Right lobe of liver (tissue), 6 donors: ENCODE results near the gene PDLIM7. TPM values are rescaled to one million over a fixed set of nuclear protein-coding genes. Genes with fewer than 3 reads are reported as not detected.

Experiments used
- ATAC-seq, 4 donors: fragments of 200-7000 bp; cut with Tn5 transposase; one replicate each; pipeline ENCODE4 v1.9.1; 2020; ENCODE audit warnings: mild to moderate bottlenecking in 4 of 4, moderate library complexity in 4 of 4
- DNase-seq, 3 donors: peaks; one replicate each; pipeline ENCODE4 v3.0.0-alpha.2; 2020
- H3K27ac ChIP-seq, 3 donors: fragments of 200-600 bp; one replicate each; pipeline ENCODE4 v1.8.0; 2022
- H3K27me3 ChIP-seq, 2 donors: fragments of 200-600 bp; one replicate each; pipeline ENCODE4 v1.8.0; 2022
- H3K36me3 ChIP-seq, 4 donors: fragments of 200-600 bp; sonication (generic) in 1 of 4; one replicate each; pipeline versions ENCODE4 v1.5.1 to v1.8.0; 2017 to 2022; ENCODE audit warnings: control low read depth in 1 of 4
- H3K4me1 ChIP-seq, 4 donors: fragments of 200-600 bp; sonication (generic) in 1 of 4; one replicate each; pipeline versions ENCODE4 v1.5.1 to v1.8.0; 2017 to 2022; ENCODE audit warnings: control low read depth in 1 of 4
- H3K4me3 ChIP-seq, 3 donors: fragments of 200-600 bp; one replicate each; pipeline ENCODE4 v1.8.0; 2022
- H3K9me3 ChIP-seq, 4 donors: fragments of 200-600 bp; sonication (generic) in 1 of 4; one replicate each; pipeline versions ENCODE4 v1.5.1 to v1.8.0; 2017 to 2022; ENCODE audit warnings: control low read depth in 1 of 4
- POLR2A ChIP-seq: fragments of 450-650 bp; IDR thresholded peaks from one replicate; pipeline ENCODE4 v1.6.1; 2017; ENCODE audit warnings: antibody characterized with exemption, mild to moderate bottlenecking
- WGBS: methylation state at CpG from one replicate; pipeline ENCODE4 v1.1.6; 2018; ENCODE audit warnings: low coverage, low lambda C conversion rate; ENCODE audit not compliant: insufficient coverage; ENCODE audit errors: missing lambda C conversion rate; 5-methylcytosine and 5-hydroxymethylcytosine counted together
- intact Hi-C, 2 donors: fragments of 100-400 bp; cut with DNase I; formaldehyde crosslinking; loops; one replicate each; pipeline versions ENCODE4 v1.11.2 to v1.14.1; 2022
- total RNA-seq, 6 experiments: library from RNA; depleted of rRNA in 2 of 6; stranded (reverse); fragments of >200 nt in 2 of 6; fragmentation: NEBNext Ultra II Directional in 3 of 6; extraction: Animal tissue kit (Norgen Biotek cat#: 25700) in 3 of 6; gene quantifications; one replicate each; pipeline versions ENCODE4 v1.1.0 to v1.2.4, GENCODE V29; 2016 to 2023
- TF ChIP-seq, protein P1 (sequence below), 4 donors: fragments of 200-600 bp in 3 of 4; fragments of 450-650 bp in 1 of 4; IDR thresholded peaks; one replicate each; pipeline versions ENCODE4 v1.5.1 to v1.8.0; 2016 to 2022; ENCODE audit warnings: antibody characterized with exemption in 4 of 4, mild to moderate bottlenecking in 2 of 4
- donor health status: DM: no; HTN: yes; CAD: no.
- donor health status: DM: no; HTN: no; CAD: no.
- donor health status: DM: no; HTN: no; CAD: no.
- donor health status: DM: no; HTN: yes; CAD: no.
- donor health status: DM: no; HTN: yes; CAD: no.

The PDLIM7 gene
- total RNA-seq, 6 experiments from 2014 or later: 3.7 to 24.0 (median 13.6) TPM

DNA sequence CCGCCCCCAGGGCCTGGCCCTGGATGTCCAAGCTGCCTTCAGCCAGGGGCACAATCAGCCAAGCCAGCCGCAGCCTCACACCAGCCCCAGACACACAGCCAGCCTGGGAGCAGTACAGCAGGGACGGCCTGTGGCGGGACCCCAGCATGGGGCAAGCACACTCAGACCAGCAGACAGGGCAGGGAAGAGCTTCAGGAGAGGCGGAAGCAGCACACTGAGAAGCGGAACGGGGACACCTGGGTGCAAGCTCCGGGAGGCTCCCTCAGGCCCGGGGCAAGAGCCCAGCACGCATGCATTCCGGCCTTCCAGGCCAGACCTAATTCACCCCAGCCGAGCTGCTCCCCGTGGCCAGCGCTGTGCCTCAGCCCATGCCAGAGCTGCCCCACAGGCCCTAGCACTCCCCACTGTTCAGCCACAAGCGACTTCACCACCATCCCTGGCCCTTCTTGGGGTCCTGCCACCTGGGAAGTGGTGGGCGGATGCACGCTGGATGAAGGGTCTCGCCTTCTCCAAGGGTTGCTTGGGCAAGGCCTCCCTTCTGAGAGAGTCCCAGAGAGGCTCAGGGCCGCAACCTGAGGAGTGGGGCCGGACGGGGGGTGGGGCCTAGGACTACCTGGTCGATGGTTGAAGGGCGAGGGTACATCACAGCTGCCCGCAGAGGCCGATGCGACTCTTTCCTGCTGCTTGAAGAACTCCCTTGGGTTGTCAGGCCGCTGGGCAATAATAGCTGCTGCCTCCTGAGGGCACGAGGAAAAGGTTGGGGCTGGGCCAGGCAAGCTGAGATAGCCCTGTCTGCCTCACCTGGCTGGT is 37.4 kb downstream of the PDLIM7 start:
- H3K36me3 ChIP-seq: no peaks in the 10 kb centered on the region
- no peaks in the 10 kb centered on the region for H3K27me3 ChIP-seq
- ATAC-seq (no peak), DNase-seq (no peak)
- intact Hi-C loops: loop anchor here in 1 of 2 donors (10.0 kb wide), 1 partner anchor 145 kb away; the partner anchor contains the start of gene MXD3
- WGBS: 75% methylated on average over 1 of the region's 28 CpGs
- peaks cover 0 to 5% (median 0%) of the 10 kb centered on the region in 4 donors for H3K4me1 ChIP-seq
- H3K9me3 ChIP-seq: peaks cover 0 to under 1% (median 0%) of the 10 kb centered on the region in 4 donors
- no peak overlapping the region for H3K4me3 ChIP-seq
- no peak overlapping the region for H3K27ac ChIP-seq
- TF ChIP-seq, protein P1, sequence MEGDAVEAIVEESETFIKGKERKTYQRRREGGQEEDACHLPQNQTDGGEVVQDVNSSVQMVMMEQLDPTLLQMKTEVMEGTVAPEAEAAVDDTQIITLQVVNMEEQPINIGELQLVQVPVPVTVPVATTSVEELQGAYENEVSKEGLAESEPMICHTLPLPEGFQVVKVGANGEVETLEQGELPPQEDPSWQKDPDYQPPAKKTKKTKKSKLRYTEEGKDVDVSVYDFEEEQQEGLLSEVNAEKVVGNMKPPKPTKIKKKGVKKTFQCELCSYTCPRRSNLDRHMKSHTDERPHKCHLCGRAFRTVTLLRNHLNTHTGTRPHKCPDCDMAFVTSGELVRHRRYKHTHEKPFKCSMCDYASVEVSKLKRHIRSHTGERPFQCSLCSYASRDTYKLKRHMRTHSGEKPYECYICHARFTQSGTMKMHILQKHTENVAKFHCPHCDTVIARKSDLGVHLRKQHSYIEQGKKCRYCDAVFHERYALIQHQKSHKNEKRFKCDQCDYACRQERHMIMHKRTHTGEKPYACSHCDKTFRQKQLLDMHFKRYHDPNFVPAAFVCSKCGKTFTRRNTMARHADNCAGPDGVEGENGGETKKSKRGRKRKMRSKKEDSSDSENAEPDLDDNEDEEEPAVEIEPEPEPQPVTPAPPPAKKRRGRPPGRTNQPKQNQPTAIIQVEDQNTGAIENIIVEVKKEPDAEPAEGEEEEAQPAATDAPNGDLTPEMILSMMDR (IDR thresholded peaks at IDR 0.05): no peak

DNA sequence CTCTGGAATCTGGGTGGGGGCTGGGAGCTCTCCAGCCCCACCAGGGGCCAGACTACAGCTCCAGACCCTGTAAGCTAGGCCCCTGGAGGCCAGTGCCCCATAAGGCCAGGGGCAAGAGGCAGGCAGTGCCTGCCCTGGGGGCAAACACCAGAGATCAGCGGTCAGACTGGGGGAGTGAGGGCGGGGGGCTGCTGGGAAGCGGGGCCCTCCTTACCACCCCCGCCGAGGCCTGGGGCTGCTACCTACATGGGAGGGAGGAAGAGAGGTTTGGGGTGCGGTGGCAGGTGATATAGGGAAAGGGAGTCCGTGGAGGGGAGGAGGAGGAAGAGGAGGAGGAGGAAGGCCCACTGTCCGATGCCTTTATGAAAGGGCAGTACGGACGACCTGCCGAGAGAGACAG is 38.0 kb downstream of the PDLIM7 start:
- Histone ChIP-seq H3K36me3 (no peaks in the 10 kb centered on the region), H3K27me3 (no peaks in the 10 kb centered on the region), H3K27ac (no peak overlapping the region), H3K4me1 (peaks cover 0 to 5% (median 0%) of the 10 kb centered on the region in 4 donors), H3K4me3 (no peak overlapping the region), H3K9me3 (no peaks in the 10 kb centered on the region)
- DNase-seq: no peak
- intact Hi-C loops: loop anchor here in 1 of 2 donors (10.0 kb wide), 1 partner anchor 145 kb away; the partner anchor contains the start of gene MXD3
- TF ChIP-seq POLR2A: no peak
- TF ChIP-seq, protein P1 (IDR thresholded peaks at IDR 0.05): no peak
- 87% methylated on average over 7 of the region's 11 CpGs for WGBS
- no peak for ATAC-seq

DNA sequence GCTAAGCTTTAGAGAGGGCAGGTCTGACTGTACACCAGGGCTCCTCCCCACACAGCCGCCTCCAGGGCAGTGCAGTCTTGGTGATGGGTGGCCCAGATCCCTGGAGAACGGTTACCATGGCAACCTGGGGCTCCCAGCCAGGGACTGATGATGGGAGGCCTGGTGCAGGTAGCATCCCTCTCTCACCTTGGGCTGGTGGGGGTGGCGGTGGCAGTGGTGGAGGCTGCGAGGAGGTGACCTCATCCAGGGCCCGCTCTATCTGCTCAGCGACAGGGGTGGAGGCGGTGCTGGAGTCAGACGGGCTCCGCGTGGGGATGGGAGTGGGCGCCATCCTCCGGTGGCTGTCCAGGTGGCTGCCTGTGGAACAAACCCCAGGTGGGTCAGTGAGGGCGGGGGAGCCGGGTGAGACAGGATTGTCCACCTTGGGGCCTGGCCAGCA is 38.5 kb downstream of the PDLIM7 start:
- peaks cover 0 to 9% (median 2%) of the 10 kb centered on the region in 4 donors for H3K4me1 ChIP-seq
- intact Hi-C loops: loop anchor here in 1 of 2 donors (10.0 kb wide), 1 partner anchor 144 kb away; the partner anchor contains the start of gene MXD3
- H3K4me3 ChIP-seq: no peak overlapping the region
- no peaks in the 10 kb centered on the region for H3K36me3 ChIP-seq
- DNase-seq (no peak), ATAC-seq (no peak)
- WGBS: 82% methylated on average over 2 of the region's 14 CpGs
- TF ChIP-seq, protein P1 (IDR thresholded peaks at IDR 0.05): no peak
- no peak for TF ChIP-seq POLR2A
- H3K27ac ChIP-seq: no peak overlapping the region
- no peaks in the 10 kb centered on the region for H3K9me3 ChIP-seq
- H3K27me3 ChIP-seq: no peaks in the 10 kb centered on the region

DNA sequence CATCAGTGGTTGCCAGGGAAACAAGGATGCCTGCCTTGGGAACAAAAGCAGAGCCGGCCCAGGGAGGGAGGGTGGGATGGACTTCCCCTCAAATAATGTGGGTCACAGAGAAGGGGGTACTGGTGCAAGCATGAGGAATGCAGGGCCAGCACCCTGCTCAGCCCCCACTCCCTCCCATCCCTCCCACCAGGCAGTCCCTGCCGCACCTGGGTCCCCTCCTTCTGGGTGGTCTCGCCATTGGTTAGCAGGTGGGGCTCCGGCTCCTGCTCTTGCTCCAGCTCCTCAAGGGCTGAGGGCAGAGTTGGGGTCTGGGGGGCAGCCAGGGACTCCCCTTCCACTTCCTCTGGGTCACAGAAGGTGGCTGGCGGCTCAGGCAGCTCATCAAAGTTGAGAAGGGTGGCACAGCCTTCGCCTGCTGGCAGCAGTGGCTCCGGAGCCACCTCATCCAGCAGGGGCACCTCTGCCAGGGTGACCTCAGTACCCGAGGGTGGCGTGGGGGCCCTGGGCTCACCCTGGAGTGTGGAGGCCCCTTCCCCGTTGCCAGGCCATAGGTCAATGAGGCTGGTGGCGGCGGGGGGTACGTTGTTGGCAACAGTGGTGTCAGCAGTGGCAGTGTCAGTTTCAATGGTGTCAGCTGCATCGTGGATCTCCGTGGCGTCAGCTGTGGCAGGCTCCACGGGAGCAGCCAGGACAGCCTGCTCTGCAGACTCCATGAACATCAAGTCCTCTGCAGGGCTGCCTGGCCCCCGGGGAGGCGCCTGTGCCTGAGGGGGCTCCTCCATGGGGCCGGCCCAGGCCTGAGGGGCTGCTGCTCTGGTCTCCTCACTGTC is 39.3 kb downstream of the PDLIM7 start:
- no peak for ATAC-seq
- WGBS: 57% methylated on average over 2 of the region's 20 CpGs
- Histone ChIP-seq H3K36me3 (no peaks in the 10 kb centered on the region), H3K4me1 (peaks cover 0 to 10% (median 3%) of the 10 kb centered on the region in 4 donors), H3K27me3 (no peaks in the 10 kb centered on the region), H3K27ac (no peak overlapping the region), H3K9me3 (no peaks in the 10 kb centered on the region), H3K4me3 (no peak overlapping the region)
- TF ChIP-seq, protein P1 (IDR thresholded peaks at IDR 0.05): no peak
- no peak for TF ChIP-seq POLR2A
- intact Hi-C loops: loop anchor here in 1 of 2 donors (10.0 kb wide), 1 partner anchor 143 kb away; the partner anchor contains the start of gene MXD3
- no peak for DNase-seq
